Fibroblast of the conjunctiva (primary cell): ENCODE data around the gene GMCL2.

Experiments used
- DNase-seq: peaks from one replicate; pipeline ENCODE4 v3.0.0-alpha.2; 2010; ENCODE audit warnings: low read depth

The GMCL2 gene

DNA sequence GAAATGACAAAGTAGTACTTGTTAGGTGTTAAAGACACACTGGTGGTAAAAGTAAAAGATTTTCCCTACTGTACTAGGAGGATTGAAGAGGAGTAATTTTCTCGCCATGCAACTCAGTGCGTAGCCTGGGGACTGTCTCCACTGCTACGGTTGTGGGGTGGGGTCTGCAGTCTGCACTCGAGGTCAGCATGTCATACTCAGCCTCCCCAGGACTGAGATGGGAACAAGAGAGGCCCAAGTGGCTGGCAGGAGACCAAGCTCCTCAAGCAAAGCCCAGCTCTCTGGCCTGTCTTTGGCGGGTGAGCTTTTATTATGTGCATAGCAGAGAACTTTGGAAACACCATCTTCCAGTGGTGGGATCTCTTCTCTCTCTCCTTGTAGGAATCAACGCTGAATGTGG is 43.9 kb downstream of the GMCL2 start:
- DNase-seq, result no peak

GRCh38 chr5:178142642-178143041 is 44.5 kb downstream of the GMCL2 start:
- no peak for DNase-seq

DNA sequence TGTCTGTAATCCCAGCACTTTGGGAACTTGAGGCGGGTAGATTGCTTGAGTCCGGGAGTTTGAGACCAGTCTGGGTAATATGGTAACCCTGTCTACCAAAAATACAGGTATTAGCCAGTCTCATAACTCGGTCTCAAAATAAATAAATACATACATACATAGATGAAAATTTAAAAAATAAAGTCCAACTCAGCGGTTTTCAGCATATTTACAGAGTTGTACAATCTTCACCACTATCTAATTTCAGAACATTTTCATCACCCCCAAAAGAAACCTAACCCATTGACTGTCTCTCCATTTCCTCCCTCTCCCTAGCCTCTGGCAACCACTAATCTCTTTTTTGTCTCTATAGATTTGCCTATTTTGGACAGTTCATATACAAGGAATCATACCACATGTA is 45.6 kb downstream of the GMCL2 start:
- no peak for DNase-seq

- no peak for DNase-seq
These were observed 49.2 kb downstream of the GMCL2 start for GRCh38 chr5:178137991-178138390.

- DNase-seq, result no peak
These were observed 50.2 kb downstream of the GMCL2 start for GRCh38 chr5:178136990-178137389.
